ENCODE results near the gene PPP2R3A.

DNA sequence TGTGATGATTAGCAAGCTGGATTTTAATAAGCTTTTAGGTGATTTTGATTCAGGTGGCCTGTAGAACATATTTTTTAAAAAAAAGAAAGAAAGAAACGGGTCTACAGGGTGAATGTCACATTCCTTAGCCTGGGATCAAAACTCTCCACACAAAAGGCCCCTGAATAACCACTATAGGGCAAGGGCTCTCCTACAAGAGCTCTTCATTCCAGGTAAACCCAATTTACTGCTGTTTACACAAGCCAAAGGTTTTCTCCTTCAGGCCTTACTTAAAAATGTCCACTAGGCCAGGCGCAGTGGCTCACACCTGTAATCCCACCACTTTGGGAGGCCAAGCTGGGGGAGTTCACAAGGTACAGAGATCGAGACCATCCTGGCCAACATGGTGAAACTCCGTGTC, 222.3 kb downstream of the PPP2R3A start:
- TF ChIP-seq, protein P1, sequence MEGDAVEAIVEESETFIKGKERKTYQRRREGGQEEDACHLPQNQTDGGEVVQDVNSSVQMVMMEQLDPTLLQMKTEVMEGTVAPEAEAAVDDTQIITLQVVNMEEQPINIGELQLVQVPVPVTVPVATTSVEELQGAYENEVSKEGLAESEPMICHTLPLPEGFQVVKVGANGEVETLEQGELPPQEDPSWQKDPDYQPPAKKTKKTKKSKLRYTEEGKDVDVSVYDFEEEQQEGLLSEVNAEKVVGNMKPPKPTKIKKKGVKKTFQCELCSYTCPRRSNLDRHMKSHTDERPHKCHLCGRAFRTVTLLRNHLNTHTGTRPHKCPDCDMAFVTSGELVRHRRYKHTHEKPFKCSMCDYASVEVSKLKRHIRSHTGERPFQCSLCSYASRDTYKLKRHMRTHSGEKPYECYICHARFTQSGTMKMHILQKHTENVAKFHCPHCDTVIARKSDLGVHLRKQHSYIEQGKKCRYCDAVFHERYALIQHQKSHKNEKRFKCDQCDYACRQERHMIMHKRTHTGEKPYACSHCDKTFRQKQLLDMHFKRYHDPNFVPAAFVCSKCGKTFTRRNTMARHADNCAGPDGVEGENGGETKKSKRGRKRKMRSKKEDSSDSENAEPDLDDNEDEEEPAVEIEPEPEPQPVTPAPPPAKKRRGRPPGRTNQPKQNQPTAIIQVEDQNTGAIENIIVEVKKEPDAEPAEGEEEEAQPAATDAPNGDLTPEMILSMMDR (IDR thresholded peaks at IDR 0.05) = no peak
- TF ChIP-seq POLR2AphosphoS5 (IDR thresholded peaks at IDR 0.05) (no peak), POLR2A (IDR thresholded peaks at IDR 0.05) (no peak)

Measured in transverse colon (tissue), 4 donors.